ENCODE data around the gene HERC6.
"Not testable (repeated sequence)": the region's sequence is repeated elsewhere in the genome, so short reads cannot be mapped to it uniquely, and the experiment has no call there.

HERC6 gene

GRCh38 chr4:88446124-88446523 is 67.5 kb downstream of the HERC6 start:
- no peak for DNase-seq

- DNase-seq, result peak in 3 of 56 donors; percentile 3 to 6 (median 4)
These were observed 68.9 kb downstream of the HERC6 start for GRCh38 chr4:88447371-88448095.

- DNase-seq, result not testable (repeated sequence)
These were observed 69.6 kb downstream of the HERC6 start for GRCh38 chr4:88448211-88448765.

GRCh38 chr4:88448889-88449288 is 70.2 kb downstream of the HERC6 start:
- no peak for DNase-seq

- no peak for DNase-seq
These were observed 70.6 kb downstream of the HERC6 start for GRCh38 chr4:88449290-88449689.

GRCh38 chr4:88451205-88451604 is 72.6 kb downstream of the HERC6 start:
- no peak for DNase-seq

- DNase-seq, result no peak
These were observed 74.3 kb downstream of the HERC6 start for GRCh38 chr4:88452912-88453311.

GRCh38 chr4:88456670-88457306 is 78.1 kb downstream of the HERC6 start, which contains the start of gene HERC5:
Gene HERC5 (plus strand): TSS chr4:88457119. CDS start chr4:88457270, 151 bp downstream.
- DNase-seq, result peak; percentile 27 to 94 (median 74)

GRCh38 chr4:88457307-88458103 is 78.9 kb downstream of the HERC6 start:
- DNase-seq, result peak in 32 of 56 donors; percentile 8 to 62 (median 36)

GRCh38 chr4:88458104-88458740 is 79.6 kb downstream of the HERC6 start:
- no peak for DNase-seq

GRCh38 chr4:88465653-88466192 is 87.1 kb downstream of the HERC6 start:
- DNase-seq, result no peak

- DNase-seq, result no peak
These were observed 88.7 kb downstream of the HERC6 start for GRCh38 chr4:88467392-88467791.

GRCh38 chr4:88477229-88477860 is 98.7 kb downstream of the HERC6 start:
- DNase-seq, result no peak

- no peak for DNase-seq
These were observed 99.6 kb downstream of the HERC6 start for GRCh38 chr4:88478247-88478646.

- no peak for DNase-seq
These were observed 102.9 kb downstream of the HERC6 start for GRCh38 chr4:88481537-88481936.

- no peak for DNase-seq
These were observed 110.6 kb downstream of the HERC6 start for GRCh38 chr4:88489100-88489761.

Data from nucleus accumbens (tissue), 56 donors.